Measurements from ENCODE around the gene KRTAP19-3.

DNA sequence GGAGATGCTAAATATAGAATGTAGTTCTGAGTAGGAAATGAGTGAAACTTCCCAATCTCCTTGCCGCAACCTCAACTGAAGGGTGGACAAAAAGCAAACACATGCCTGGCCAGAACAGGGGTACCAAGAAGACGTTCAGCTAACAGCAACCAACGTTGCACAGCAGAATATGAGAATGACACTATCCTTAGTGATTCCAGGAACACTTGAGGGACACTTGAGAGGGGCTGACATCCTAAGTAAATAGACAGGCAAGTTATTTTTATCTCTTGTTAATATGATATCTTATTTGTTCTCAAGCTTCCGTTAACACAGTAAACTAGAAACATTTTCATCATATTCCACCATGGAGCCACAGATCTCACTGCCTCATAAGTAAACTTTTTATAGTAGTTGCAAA is 12.6 kb downstream of the KRTAP19-3 start:
- no peak for TF ChIP-seq POLR2A (IDR thresholded peaks at IDR 0.05; ENCODE audit: extremely low read depth, insufficient read length)
- TF ChIP-seq, protein P1, sequence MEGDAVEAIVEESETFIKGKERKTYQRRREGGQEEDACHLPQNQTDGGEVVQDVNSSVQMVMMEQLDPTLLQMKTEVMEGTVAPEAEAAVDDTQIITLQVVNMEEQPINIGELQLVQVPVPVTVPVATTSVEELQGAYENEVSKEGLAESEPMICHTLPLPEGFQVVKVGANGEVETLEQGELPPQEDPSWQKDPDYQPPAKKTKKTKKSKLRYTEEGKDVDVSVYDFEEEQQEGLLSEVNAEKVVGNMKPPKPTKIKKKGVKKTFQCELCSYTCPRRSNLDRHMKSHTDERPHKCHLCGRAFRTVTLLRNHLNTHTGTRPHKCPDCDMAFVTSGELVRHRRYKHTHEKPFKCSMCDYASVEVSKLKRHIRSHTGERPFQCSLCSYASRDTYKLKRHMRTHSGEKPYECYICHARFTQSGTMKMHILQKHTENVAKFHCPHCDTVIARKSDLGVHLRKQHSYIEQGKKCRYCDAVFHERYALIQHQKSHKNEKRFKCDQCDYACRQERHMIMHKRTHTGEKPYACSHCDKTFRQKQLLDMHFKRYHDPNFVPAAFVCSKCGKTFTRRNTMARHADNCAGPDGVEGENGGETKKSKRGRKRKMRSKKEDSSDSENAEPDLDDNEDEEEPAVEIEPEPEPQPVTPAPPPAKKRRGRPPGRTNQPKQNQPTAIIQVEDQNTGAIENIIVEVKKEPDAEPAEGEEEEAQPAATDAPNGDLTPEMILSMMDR (IDR thresholded peaks at IDR 0.05; ENCODE audit: low read depth, low read length), result no peak

All from NB4 (cell line).